HG03460 (cell line): Measurements from ENCODE around the gene TNFRSF25.

Experiments
- ATAC-seq: cut with Tn5 transposase; IDR thresholded peaks from one replicate; pipeline ENCODE4 v1.9.1; 2021; ENCODE audit not compliant: unreplicated experiment

The TNFRSF25 gene, protein sequence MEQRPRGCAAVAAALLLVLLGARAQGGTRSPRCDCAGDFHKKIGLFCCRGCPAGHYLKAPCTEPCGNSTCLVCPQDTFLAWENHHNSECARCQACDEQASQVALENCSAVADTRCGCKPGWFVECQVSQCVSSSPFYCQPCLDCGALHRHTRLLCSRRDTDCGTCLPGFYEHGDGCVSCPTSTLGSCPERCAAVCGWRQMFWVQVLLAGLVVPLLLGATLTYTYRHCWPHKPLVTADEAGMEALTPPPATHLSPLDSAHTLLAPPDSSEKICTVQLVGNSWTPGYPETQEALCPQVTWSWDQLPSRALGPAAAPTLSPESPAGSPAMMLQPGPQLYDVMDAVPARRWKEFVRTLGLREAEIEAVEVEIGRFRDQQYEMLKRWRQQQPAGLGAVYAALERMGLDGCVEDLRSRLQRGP

DNA sequence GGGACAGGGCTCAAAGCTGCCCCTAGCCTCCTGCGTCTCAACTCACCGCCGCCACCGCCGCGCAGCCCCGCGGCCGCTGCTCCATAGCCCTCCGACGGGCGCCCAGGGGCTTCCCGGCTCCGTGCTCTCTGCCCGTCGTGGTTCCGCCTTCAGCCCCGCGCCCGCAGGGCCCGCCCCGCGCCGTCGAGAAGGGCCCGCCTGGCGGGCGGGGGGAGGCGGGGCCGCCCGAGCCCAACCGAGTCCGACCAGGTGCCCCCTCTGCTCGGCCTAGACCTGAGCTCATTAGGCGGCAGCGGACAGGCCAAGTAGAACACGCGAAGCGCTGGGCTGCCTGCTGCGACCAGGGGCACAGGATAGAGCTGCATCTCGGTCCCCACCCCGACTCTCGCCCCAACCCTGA lies at the start of gene TNFRSF25:
Gene TNFRSF25, minus strand, starts transcription at position 151 of the 400 bp plus-strand sequence. Its CDS starts 66 bp downstream, at position 85.
- no peak for ATAC-seq

DNA sequence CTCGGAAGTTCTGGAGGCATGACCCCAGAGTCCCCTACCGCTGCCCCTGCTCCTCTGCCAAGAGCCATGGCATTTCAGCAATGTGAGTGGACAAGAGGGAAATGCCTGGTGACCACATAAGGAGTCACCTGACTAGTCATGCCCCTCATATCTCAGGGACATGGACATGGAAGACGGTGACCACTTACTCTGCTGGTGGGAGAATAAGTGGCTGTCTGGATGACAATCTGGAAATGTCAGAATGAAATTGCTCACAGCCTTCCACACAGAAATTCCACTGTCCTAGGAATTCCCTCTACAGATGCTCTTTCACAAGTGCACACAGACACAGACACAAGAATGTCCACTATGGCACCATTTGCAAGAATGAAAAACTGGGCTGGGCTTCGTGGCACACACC lies 49.8 kb upstream of the TNFRSF25 start:
- no peak for ATAC-seq

DNA sequence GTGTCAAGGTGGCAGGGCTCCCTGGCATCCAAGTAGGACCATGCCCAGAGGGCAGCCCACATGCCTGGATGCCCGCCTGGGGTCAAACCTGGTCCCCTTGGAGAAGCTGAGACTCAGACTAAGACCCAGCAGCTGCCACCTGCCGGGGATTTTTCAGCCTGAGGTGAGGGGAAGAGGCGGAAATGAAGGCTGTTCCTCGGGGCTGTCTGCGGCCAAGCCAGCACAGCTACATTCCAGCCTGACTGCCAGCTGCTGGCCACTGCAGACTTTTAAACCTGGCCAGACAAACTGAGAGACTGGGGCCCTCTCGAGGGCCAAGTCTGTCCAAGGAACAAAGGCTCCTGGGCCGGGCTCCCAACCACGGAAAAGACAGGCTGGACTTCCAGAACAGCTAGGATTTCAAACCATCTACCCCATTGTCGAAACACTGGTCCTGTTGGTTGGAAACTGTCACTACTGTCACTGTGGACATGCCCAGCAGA lies 47.4 kb upstream of the TNFRSF25 start:
- no peak for ATAC-seq

DNA sequence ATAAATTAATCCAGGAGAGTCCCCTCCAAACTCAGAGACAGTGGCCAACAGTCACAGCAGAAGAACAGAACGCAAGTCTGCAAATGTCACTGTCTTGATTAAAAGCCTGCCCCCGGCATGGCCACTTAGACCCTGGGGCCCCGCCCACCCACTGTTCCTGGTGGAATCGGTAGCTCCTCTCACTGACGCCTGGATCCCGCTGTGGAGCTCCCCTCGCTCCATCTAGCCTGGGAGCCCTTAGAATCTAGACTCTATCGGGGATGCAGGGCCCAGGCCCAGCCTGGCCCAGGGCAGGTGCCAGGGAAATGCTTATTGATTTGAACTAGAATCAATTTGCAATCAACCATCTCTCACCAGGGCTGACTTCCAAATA lies 46.9 kb upstream of the TNFRSF25 start:
- no peak for ATAC-seq

DNA sequence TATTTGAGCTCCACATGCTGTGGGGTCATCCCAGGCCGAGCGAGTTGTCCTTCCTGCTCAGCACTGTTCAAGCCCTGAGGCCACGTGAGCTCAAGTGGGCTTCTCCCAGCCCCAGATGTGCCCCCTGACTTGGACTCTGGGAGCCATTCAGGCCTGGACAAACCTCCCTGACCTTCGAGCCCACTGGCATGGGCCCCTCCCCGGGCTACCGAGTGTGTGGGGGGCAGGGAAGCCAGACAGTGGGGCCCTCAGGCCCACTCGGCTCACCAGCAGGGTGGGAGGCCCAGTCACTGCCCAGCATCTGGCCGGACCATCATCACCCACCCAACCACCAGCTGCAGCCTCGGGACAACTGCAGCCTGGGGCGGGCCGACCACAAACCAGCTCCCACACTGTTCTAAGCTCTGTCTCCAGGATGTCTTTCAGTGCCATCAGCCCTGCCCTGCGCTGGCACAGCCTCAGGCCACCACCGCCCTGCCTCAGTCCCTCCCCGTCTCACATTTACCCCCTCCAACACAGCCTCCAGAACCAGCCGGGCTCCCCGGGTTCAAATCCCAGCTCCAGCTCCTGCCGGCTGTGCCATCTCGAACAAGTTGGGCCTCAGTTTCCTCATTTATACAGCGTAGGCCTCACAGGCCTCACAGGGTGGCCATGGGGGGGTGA lies 46.4 kb upstream of the TNFRSF25 start:
- no peak for ATAC-seq

DNA sequence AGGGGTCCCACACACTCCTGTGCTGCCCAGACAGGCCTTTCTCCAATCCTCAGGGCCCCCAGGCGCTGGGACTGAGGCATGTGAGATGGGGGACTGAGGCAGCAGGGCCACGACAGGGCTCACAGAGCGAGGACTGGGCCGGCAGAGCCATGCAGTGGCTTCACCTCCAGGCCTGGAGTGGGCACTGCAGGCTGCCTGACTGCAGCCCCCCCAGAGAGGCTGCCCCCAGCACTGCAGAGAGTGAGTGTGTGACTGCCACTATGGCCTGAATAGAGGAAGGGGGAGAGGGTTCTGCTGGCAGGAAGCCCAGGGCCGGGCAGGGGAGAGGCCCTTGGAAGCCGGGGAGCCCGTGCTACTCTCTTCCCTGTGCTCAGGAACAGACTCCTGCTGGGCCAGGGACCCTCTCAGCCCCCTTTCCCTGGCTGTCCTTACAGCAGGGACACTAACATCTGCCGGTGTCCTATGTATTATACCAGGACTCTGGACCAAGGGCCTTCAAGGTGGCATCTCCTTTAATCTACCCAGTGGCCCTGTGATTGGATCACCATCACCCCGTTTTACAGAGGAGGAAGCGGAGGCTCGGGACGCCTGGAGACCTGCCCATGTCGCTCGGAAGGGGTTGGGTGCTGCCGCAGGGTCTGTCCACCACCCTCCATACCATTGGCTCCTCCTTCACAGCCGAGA lies 45.7 kb upstream of the TNFRSF25 start:
- no peak for ATAC-seq

DNA sequence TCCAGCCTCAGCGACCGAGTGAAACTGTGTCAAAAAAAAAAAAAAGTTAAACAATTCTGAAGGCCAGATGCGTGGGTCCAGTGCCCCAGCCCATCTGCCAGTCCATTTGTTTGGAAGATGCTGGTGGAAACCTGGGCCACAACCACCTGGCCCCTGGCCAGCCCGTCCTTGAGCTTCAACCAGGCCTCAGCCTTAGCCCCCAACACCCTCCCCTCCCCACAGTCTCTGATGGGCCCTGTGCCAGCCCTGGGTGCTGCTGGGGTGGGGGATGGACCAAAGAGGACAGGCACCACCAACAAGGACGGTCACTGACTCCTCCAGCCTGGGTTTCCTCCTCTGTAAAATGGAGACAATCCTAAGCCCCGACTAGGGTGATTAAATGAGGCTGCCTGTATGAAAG lies 45.1 kb upstream of the TNFRSF25 start:
- ATAC-seq = no peak

DNA sequence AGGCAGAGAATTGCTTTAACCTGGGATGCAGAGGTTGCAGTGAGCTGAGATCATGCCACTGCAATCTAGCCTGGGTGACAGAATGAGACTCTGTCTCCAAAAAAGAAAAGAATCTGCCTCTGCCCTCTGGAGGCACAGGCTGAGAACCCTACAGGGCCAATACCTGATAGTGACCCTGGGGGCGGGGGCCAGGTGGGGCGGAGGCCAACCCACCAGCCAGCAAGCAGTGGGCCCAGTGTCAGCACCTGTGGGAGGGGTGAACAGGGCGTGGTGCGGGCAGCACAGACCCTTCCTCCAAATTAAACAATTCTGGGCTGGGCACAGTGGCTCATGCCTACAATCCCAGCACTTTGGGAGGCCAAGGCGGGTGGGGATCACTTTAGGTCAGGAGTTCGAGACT lies 44.5 kb upstream of the TNFRSF25 start:
- ATAC-seq = no peak

DNA sequence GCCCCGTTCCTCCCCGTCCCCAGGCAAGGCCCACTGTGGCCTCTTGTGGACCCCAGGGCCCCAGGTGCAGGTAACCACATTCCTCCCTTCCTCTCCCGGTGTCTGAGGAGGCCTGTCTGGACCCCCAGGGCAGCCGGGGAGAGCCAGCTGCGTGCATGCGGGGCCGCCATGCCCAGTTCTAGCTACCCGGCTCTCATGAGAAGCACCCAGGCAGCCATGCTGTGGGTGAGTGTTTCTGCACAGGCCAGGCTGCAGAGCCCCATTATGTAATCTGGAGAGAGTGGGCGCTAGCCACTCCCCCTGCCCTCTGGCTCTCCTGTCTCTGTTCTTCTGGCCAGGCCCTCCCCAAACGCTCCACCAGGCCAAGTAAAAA lies 43.9 kb upstream of the TNFRSF25 start:
- no peak for ATAC-seq

DNA sequence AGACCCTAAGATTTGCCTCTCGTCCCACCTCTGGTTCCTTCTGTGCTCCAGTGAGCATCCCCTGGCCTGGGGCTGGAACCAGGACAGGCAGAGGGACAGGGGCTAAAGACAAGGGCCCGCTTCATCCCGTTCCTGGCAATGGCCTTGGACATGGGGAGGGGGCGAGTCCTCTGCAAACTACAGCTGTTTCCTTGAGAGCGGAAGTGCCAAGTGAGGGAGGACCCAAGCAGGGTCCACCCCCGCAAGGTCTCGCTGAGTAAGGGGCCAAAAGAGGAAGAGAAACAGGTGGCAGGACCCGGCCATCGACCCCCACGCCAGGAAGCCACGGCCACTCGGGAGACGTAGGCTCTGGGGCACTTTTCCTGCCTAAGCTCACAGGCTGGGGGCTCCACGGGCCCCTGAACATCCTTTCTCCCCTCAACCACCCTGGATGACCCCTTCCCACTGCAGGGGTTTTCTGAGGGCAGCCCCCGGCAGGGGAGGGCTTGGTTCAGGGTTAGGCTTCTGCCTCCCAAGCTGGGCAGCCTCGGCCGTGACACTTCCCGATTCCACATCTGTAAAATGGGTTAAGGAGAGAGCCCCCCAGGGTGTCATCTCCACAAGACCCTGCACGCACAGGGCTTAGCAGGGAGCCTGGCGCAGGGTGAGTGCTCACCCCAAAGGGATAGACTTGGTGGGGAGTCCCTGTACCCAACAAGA lies 43.4 kb upstream of the TNFRSF25 start:
- no peak for ATAC-seq

DNA sequence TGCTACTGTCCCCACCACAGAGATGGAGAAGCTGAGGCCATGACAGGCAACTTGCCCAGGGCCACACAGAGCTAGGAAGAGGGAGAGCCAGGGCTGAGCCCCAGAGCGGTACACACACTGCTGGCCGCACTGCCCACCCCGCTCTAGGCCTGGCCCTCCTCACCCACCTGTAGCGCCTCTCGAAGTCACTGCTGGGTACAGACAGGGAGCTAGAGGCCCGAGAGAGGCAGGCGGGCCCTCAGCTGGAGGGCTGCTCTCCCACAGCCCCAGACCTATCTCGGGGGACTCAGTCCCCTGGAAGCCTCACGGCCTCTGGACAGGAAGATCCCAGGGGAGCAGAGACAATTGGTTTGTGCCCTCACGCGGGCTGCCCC lies 42.8 kb upstream of the TNFRSF25 start:
- ATAC-seq = no peak

DNA sequence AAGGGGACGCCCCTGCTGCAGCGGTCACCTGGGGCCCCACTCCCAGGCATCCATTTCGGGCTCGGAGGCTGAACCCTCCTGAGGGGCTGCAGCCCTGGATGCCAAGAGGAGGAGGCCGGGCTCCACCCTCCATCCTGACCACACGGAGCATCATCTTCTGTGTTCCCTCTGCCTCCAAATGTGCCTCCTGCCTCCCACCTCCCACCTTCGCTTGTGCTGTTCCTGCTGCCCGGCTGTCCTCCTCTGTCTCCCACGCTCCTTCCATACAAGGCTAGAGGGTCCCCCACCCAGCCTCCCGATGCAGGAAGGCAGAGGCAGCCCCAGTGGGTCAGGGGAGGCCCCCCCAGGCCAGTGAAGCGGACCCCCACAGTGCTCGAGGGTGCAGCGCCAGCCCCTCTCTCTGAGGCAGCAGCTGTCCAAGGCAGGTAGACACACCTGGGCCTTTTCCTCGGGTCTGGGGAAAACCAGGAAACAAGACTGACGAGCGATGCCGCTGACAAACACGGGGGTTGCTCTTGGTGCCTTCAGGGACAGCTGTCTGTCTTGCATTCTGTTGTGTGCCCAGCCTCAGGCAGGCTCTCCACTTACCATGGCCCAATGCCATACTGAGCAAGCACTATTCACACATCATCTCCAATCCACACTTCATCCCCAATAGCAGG lies 42.3 kb upstream of the TNFRSF25 start:
- no peak for ATAC-seq

DNA sequence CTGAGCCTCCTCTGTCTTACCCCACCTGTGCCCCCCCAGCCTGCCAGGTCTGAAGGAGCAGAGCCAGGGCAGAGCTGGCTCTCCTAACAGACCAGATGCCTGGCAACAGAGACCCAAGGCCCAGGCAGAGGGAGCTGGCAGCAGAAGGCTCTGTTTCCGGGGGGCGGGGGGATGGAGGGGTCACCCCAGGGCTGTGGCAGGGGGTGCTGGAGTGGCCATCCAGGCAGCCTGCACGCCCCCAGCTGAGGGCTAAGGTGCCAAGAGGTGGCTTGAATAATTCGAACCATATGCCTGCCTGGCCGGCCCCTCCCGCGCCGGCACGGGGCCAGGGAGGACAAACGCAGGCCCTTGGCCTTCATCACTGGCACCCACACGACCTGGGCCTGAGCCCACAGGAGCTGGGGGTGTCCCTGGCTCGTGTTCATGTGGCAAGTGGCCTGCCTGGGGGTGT lies 41.5 kb upstream of the TNFRSF25 start:
- ATAC-seq = no peak

DNA sequence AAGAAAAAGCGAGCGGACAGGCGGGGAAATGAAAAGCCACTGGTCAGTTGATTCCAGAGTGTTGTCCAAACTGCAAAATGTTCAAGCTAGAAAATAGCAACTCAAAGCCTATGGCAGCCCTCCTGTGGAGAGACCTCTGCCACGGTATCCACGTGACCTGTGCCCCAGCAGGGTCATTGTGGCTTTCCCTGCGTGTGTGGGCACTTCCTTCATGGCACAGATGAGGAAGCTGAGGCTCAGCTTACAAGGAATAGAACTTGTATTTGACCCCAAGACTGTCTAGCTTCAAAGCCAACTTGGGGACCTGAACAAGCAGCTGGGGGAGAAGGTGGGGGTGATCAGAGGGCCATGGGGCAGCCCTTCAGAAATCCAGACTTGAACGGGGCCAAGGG lies 41.1 kb upstream of the TNFRSF25 start:
- ATAC-seq = no peak

DNA sequence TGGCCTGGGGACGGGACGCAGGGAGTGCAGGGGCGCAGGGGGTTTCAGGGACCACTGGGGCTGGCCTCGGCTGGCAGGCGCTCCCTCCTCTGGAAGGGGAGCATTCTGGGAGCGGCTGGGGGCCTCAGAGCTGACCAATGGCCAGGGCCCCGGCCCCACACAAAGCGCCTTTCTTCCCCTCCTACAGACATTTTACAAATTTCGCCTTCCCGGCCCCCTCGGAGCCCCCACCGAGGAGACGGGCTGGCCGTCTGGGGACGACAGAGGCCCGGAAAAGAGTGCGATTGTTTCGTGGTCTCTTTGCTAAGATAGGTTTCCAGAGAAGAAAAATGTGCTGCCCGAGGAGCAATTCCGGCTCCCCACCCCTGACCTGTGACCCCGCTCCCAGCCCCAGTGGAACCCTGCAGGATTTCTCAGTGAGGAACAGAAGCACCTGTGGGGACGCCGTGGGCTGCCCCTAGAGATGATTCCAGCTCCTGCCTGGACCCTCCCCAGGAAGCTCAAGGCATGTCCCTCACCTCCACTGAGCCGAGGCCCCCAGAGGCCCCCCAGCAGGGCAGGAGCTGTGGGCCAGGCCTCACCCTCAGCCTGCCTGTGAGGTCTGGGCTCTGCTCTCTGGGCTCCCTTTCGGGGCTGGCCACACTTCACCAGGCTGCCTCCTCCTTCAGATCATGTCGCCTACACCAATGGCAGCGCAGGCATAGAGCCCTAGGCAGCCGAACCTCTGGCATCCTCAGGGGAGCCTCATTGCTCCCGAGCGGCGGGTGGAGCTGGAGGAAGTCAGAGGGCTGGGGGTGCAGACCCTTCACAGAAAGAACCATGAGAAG lies 40.5 kb upstream of the TNFRSF25 start:
- no peak for ATAC-seq

DNA sequence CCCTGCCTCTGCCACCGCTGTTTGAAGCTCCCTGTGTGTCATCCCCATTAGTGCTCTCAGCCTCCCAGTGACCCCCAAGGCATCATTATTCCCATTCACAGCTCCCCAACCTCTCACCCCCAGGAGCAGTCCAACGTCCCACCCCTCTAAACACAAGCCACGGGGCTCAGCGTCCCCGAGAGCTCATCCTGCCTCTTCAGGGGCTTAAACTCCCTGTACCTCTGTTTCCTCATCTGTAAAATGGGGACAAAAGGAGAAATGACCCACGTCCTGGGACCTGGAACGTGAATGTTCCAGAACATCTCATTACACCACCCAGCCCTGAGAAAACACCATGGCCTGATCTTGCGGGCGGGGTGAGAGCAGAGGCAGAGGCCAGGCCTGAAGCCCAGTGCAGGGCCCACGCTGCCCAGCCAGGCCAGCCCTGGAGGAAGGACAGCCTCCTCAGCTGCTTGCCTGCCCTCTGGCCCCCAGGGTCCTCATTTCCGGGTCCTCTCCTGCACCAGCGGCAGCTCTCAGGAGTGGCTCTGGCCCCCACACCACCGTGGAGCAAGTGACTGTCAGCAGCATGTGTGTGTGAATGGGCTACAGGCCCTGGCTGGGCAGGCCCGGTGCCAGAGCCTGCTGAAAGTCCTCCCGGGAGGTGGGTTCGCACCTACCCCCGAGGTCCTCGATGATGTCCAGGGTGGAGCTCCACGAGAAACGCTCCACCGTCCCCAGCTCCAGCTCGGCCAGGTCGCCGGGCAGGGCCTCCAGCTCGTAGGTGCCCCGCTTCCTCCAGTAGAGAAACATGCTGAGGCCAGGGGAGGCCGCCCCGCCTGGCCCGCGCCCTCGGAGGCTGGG lies 39.6 kb upstream of the TNFRSF25 start:
- no peak for ATAC-seq

DNA sequence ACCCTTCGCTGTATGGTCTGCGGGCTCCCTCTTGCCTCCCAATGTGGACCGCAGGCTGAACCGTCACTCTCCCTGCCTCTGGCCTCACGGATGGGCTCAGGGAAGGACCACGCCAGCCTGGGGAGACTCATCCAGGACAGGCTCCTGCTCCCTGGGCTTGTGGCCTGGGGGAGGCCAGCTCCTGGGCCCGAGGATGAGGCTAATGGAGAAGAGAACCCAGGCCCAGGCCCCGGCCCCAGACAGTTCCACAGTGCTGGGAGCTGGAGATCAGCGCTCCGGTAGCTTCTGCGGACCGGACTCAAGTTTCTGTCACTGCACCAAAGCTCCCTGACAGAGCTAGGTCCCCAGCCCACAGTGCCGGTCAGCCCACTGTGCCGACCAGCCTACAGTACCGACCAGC lies 38.9 kb upstream of the TNFRSF25 start:
- ATAC-seq = no peak

DNA sequence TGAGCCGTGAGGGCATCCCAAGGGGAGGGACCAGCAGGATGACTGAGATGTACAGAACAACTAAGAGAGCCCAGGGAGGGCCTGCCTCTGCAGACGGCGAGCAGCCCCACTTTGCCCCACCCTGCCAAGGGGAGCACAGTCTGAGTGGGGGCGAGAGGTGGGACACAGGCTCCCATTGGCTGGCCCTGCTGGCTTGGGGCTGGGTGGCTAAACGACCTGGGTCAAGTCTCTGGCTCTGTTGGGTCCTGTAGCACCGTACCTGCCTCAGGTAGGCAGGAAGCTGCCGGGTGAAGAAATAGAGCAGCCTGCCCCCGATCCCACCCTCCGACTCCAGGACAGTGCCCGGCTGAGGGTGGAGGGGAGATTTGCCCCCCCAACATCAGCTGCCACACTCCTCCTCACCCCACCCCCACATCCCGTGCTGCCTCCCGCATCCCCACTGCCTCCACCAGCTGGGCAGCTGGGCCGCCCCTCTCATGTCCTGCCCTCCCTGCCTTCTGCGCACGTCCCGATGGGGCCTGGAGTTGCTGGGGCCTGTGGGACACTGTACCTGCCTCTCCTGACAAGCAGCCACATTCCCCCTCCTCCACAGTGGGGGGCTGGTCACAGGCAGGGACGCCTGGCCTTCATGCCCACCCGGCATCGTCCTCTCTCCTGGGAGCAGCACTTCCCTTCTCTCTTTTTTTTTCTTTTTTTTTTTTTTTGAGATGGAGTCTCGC lies 38.1 kb upstream of the TNFRSF25 start:
- no peak for ATAC-seq
